ENCODE results near the gene SMIM20. TPM values are rescaled to one million over a fixed set of nuclear protein-coding genes. Genes with fewer than 3 reads are reported as not detected.

The SMIM20 gene
- total RNA-seq, 2 experiments from 2014 or later: 7.2 to 9.1 TPM

DNA sequence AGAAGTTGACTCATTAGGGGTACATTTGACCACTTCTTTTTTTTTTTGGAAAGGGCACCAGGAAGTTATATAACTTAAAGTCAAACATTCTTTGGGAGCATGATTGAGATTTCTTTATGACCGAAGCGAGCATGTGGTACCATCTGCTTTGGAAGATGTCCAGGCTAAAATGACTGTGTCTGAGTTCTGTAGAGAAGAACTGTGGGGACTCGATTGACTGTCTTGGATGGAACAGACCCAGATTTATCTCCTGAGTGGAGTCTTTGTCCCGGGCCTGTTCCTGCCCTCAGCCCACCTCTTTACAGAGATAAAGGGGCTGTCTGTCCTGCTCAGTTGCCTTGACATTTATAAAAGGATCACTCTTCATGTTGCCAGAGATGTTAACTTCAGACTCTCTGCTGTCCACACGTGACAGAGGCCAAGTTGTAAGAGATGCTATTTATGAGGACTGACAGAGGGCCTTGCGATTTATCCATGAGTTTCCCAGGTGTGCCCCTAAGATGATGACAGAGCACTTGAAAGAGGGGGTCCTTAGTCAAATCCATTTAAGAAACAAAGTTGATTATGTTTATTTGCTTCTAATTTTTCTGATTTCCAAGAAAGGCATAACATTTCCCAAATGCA, 16.8 kb downstream of the SMIM20 start:
- no peak overlapping the region for H3K27ac Mint-ChIP-seq
- CTCF ChIA-PET: no interaction called here
- intact Hi-C loops (cut with DNase I, micrococcal nuclease): no loop called here

GRCh38 chr4:25936696-25937095, 22.7 kb downstream of the SMIM20 start:
- no peak for ATAC-seq (ENCODE audit: poor library complexity)
- Mint-ChIP-seq H3K4me3 (no peak overlapping the region), H3K36me3 (ENCODE audit: low read depth) (no peaks in the 10 kb centered on the region), H3K27ac (no peak overlapping the region), H3K4me1 (ENCODE audit: low read depth) (no peaks in the 10 kb centered on the region), H3K27me3 (peaks cover 22% of the 10 kb centered on the region), H3K9me3 (no peaks in the 10 kb centered on the region)
- H3K27ac ChIP-seq (ENCODE audit: low read depth in 1 of 2, low read length in 2 of 2): no peak overlapping the region
- POLR2A ChIA-PET: no interaction called here
- intact Hi-C loops (cut with DNase I, micrococcal nuclease): no loop called here
- CTCF ChIA-PET: no interaction called here
- peaks cover 3% of the 10 kb centered on the region for H3K4me1 ChIP-seq (ENCODE audit: insufficient read depth, low read length)
- TF ChIP-seq CTCF (IDR thresholded peaks at IDR 0.05): no peak
- H3K9me3 ChIP-seq (ENCODE audit: control insufficient read depth in 1 of 2, insufficient read depth in 1 of 2, low read length in 2 of 2): no peaks in the 10 kb centered on the region
- no peak overlapping the region for H3K4me3 ChIP-seq (ENCODE audit: low read length)
- H3K27me3 ChIP-seq (ENCODE audit: control insufficient read depth in 1 of 2, insufficient read depth in 2 of 2, low read length in 2 of 2): no peaks in the 10 kb centered on the region
- DNase-seq: no peak
- H3K36me3 ChIP-seq (ENCODE audit: insufficient read depth, low read length): no peaks in the 10 kb centered on the region

More for the DNA sequence above, 16.8 kb downstream of the SMIM20 start:
- Mint-ChIP-seq H3K9me3 (no peaks in the 10 kb centered on the region), H3K4me1 (ENCODE audit: low read depth) (no peaks in the 10 kb centered on the region), H3K36me3 (ENCODE audit: low read depth) (peaks cover 23% of the 10 kb centered on the region), H3K4me3 (no peak overlapping the region), H3K27me3 (no peaks in the 10 kb centered on the region)
- TF ChIP-seq CTCF (IDR thresholded peaks at IDR 0.05): no peak
- H3K4me3 ChIP-seq (ENCODE audit: low read length): no peak overlapping the region
- ATAC-seq (ENCODE audit: poor library complexity) (no peak), DNase-seq (no peak)
- no peaks in the 10 kb centered on the region for H3K9me3 ChIP-seq (ENCODE audit: control insufficient read depth in 1 of 2, insufficient read depth in 1 of 2, low read length in 2 of 2)
- no peak overlapping the region for H3K27ac ChIP-seq (ENCODE audit: low read depth in 1 of 2, low read length in 2 of 2)
- peaks cover 6% of the 10 kb centered on the region for H3K36me3 ChIP-seq (ENCODE audit: insufficient read depth, low read length)
- POLR2A ChIA-PET: no interaction called here
- H3K27me3 ChIP-seq (ENCODE audit: control insufficient read depth in 1 of 2, insufficient read depth in 2 of 2, low read length in 2 of 2): no peaks in the 10 kb centered on the region
- H3K4me1 ChIP-seq (ENCODE audit: insufficient read depth, low read length): no peaks in the 10 kb centered on the region

DNA sequence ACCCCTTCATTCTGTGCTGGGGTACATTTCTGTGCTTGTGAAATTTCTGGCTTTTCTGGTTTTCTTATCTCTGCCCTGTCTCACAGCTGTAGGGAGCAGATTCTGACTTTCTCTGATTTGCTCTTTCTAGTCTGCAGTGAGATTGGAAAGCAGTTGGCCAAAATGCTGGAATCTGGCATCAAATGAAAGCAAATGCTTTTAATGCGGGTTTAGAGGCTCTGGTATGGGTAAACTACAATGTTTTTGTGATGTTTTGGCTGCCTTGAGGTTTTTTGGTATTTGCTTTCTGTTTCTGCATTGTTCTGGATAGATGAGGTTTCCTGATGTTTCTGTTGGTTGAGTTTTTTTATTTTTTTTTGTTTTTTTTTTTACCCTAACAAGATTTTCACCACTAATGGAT, 23.8 kb downstream of the SMIM20 start:
- H3K4me1 ChIP-seq (ENCODE audit: insufficient read depth, low read length): peaks cover 3% of the 10 kb centered on the region
- Mint-ChIP-seq H3K4me1 (ENCODE audit: low read depth) (no peaks in the 10 kb centered on the region), H3K27me3 (peaks cover 33% of the 10 kb centered on the region), H3K36me3 (ENCODE audit: low read depth) (no peaks in the 10 kb centered on the region), H3K4me3 (no peak overlapping the region), H3K27ac (no peak overlapping the region), H3K9me3 (no peaks in the 10 kb centered on the region)
- no peaks in the 10 kb centered on the region for H3K27me3 ChIP-seq (ENCODE audit: control insufficient read depth in 1 of 2, insufficient read depth in 2 of 2, low read length in 2 of 2)
- H3K4me3 ChIP-seq (ENCODE audit: low read length): no peak overlapping the region
- ATAC-seq (ENCODE audit: poor library complexity): no peak
- no peak overlapping the region for H3K27ac ChIP-seq (ENCODE audit: low read depth in 1 of 2, low read length in 2 of 2)
- no peak for DNase-seq
- ChIA-PET CTCF (no interaction called here), POLR2A (no interaction called here)
- H3K36me3 ChIP-seq (ENCODE audit: insufficient read depth, low read length): no peaks in the 10 kb centered on the region
- TF ChIP-seq CTCF (IDR thresholded peaks at IDR 0.05): no peak
- H3K9me3 ChIP-seq (ENCODE audit: control insufficient read depth in 1 of 2, insufficient read depth in 1 of 2, low read length in 2 of 2): no peaks in the 10 kb centered on the region
- intact Hi-C loops (cut with DNase I, micrococcal nuclease): no loop called here

Measured in CD4-positive, alpha-beta T cell (primary cell).